GM19397 (cell line): ENCODE data around the gene GGACT.

Experiments
- ATAC-seq: cut with Tn5 transposase; IDR thresholded peaks from one replicate; pipeline ENCODE4 v1.9.1; 2021; ENCODE audit warnings: mild to moderate bottlenecking, moderate library complexity; ENCODE audit not compliant: unreplicated experiment

The GGACT gene

GRCh38 chr13:100483841-100484381, 104.7 kb downstream of the GGACT start:
- no peak for ATAC-seq

- ATAC-seq, result no peak
Observed at GRCh38 chr13:100483139-100483538, 105.5 kb downstream of the GGACT start.

GRCh38 chr13:100480676-100481075, 107.9 kb downstream of the GGACT start:
- ATAC-seq, result no peak
